ENCODE measurements around the gene CTSL.
"Not testable (repeated sequence)": the region's sequence is repeated elsewhere in the genome, so short reads cannot be mapped to it uniquely, and the experiment has no call there.

The CTSL gene

GRCh38 chr9:87746186-87746585 lies 20.3 kb downstream of the CTSL start:
- peaks cover 10% of the 10 kb centered on the region for H3K9me3 Mint-ChIP-seq
- peaks cover 21% of the 10 kb centered on the region for H3K27me3 Mint-ChIP-seq
- H3K36me3 Mint-ChIP-seq: no peaks in the 10 kb centered on the region
- no peak overlapping the region for H3K27ac Mint-ChIP-seq
- CTCF ChIA-PET: no interaction called here
- H3K4me3 Mint-ChIP-seq: no peak overlapping the region
- DNase-seq: no peak
- peaks cover 6% of the 10 kb centered on the region for H3K4me1 Mint-ChIP-seq

- Mint-ChIP-seq H3K4me1 (no peaks in the 10 kb centered on the region), H3K4me3 (no peak overlapping the region), H3K9me3 (peaks cover 8% of the 10 kb centered on the region), H3K27ac (no peak overlapping the region), H3K27me3 (peaks cover 13% of the 10 kb centered on the region), H3K36me3 (no peaks in the 10 kb centered on the region)
- DNase-seq: no peak
- CTCF ChIA-PET: no interaction called here
Measured at GRCh38 chr9:87748881-87749280, 23.0 kb downstream of the CTSL start.

GRCh38 chr9:87749335-87750035 lies 23.6 kb downstream of the CTSL start:
- CTCF ChIA-PET: no interaction called here
- no peak overlapping the region for H3K27ac Mint-ChIP-seq
- no peaks in the 10 kb centered on the region for H3K36me3 Mint-ChIP-seq
- no peaks in the 10 kb centered on the region for H3K4me1 Mint-ChIP-seq
- no peak overlapping the region for H3K4me3 Mint-ChIP-seq
- peaks cover 6% of the 10 kb centered on the region for H3K9me3 Mint-ChIP-seq
- peaks cover 13% of the 10 kb centered on the region for H3K27me3 Mint-ChIP-seq
- no peak for DNase-seq

GRCh38 chr9:87750726-87751125 lies 24.8 kb downstream of the CTSL start:
- H3K4me1 Mint-ChIP-seq: no peaks in the 10 kb centered on the region
- DNase-seq: no peak
- peaks cover 6% of the 10 kb centered on the region for H3K9me3 Mint-ChIP-seq
- H3K4me3 Mint-ChIP-seq: no peak overlapping the region
- H3K27ac Mint-ChIP-seq: no peak overlapping the region
- no peaks in the 10 kb centered on the region for H3K36me3 Mint-ChIP-seq
- CTCF ChIA-PET: no interaction called here
- peaks cover 13% of the 10 kb centered on the region for H3K27me3 Mint-ChIP-seq

GRCh38 chr9:87751423-87751822 lies 25.5 kb downstream of the CTSL start:
- Mint-ChIP-seq H3K27me3 (peaks cover 12% of the 10 kb centered on the region), H3K27ac (no peak overlapping the region), H3K36me3 (no peaks in the 10 kb centered on the region), H3K4me3 (no peak overlapping the region), H3K4me1 (no peaks in the 10 kb centered on the region), H3K9me3 (peaks cover 6% of the 10 kb centered on the region)
- CTCF ChIA-PET: no interaction called here
- no peak for DNase-seq

GRCh38 chr9:87751868-87752267 lies 25.9 kb downstream of the CTSL start:
- H3K4me3 Mint-ChIP-seq: no peak overlapping the region
- H3K4me1 Mint-ChIP-seq: no peaks in the 10 kb centered on the region

GRCh38 chr9:87753313-87753712 lies 27.4 kb downstream of the CTSL start:
- CTCF ChIA-PET: no interaction called here
- H3K4me1 Mint-ChIP-seq: no peaks in the 10 kb centered on the region
- DNase-seq: no peak
- no peak overlapping the region for H3K27ac Mint-ChIP-seq
- peaks cover 6% of the 10 kb centered on the region for H3K9me3 Mint-ChIP-seq
- H3K4me3 Mint-ChIP-seq: no peak overlapping the region
- H3K27me3 Mint-ChIP-seq: peaks cover 4% of the 10 kb centered on the region
- H3K36me3 Mint-ChIP-seq: no peaks in the 10 kb centered on the region

More at GRCh38 chr9:87751868-87752267, 25.9 kb downstream of the CTSL start:
- H3K9me3 Mint-ChIP-seq: peaks cover 6% of the 10 kb centered on the region
- H3K27me3 Mint-ChIP-seq: peaks cover 9% of the 10 kb centered on the region
- H3K27ac Mint-ChIP-seq: no peak overlapping the region
- CTCF ChIA-PET: no interaction called here
- no peak for DNase-seq
- no peaks in the 10 kb centered on the region for H3K36me3 Mint-ChIP-seq

- H3K4me3 Mint-ChIP-seq, H3K27me3 Mint-ChIP-seq, CTCF ChIA-PET, H3K36me3 Mint-ChIP-seq, H3K4me1 Mint-ChIP-seq, H3K9me3 Mint-ChIP-seq, DNase-seq, H3K27ac Mint-ChIP-seq: not testable (repeated sequence)
Measured at GRCh38 chr9:87758330-87758729, 32.4 kb downstream of the CTSL start.

- H3K27ac Mint-ChIP-seq, H3K36me3 Mint-ChIP-seq, H3K4me3 Mint-ChIP-seq, CTCF ChIA-PET, H3K9me3 Mint-ChIP-seq, H3K27me3 Mint-ChIP-seq, H3K4me1 Mint-ChIP-seq, DNase-seq: not testable (repeated sequence)
Measured at GRCh38 chr9:87759980-87760379, 34.1 kb downstream of the CTSL start.

- H3K9me3 Mint-ChIP-seq: no peaks in the 10 kb centered on the region
- no peak overlapping the region for H3K27ac Mint-ChIP-seq
- CTCF ChIA-PET: no interaction called here
- H3K36me3 Mint-ChIP-seq: no peaks in the 10 kb centered on the region
- H3K27me3 Mint-ChIP-seq: peaks cover 3% of the 10 kb centered on the region
- no peak for DNase-seq
- H3K4me1 Mint-ChIP-seq: no peaks in the 10 kb centered on the region
- H3K4me3 Mint-ChIP-seq: no peak overlapping the region
Measured at GRCh38 chr9:87760529-87760928, 34.6 kb downstream of the CTSL start.

- DNase-seq: no peak
- Mint-ChIP-seq H3K4me1 (no peaks in the 10 kb centered on the region), H3K27ac (no peak overlapping the region), H3K36me3 (no peaks in the 10 kb centered on the region), H3K9me3 (no peaks in the 10 kb centered on the region), H3K27me3 (peaks cover 3% of the 10 kb centered on the region), H3K4me3 (no peak overlapping the region)
- CTCF ChIA-PET: no interaction called here
Measured at GRCh38 chr9:87763286-87763685, 37.4 kb downstream of the CTSL start.

GRCh38 chr9:87765521-87765920 lies 39.6 kb downstream of the CTSL start:
- no peak overlapping the region for H3K4me3 Mint-ChIP-seq
- H3K4me1 Mint-ChIP-seq: no peaks in the 10 kb centered on the region
- no peaks in the 10 kb centered on the region for H3K36me3 Mint-ChIP-seq
- CTCF ChIA-PET: no interaction called here
- no peak for DNase-seq
- no peak overlapping the region for H3K27ac Mint-ChIP-seq
- H3K27me3 Mint-ChIP-seq: peaks cover 9% of the 10 kb centered on the region
- no peaks in the 10 kb centered on the region for H3K9me3 Mint-ChIP-seq

GRCh38 chr9:87766697-87767096 lies 40.8 kb downstream of the CTSL start:
- Mint-ChIP-seq H3K27ac (no peak overlapping the region), H3K4me3 (no peak overlapping the region), H3K27me3 (peaks cover 19% of the 10 kb centered on the region), H3K9me3 (no peaks in the 10 kb centered on the region), H3K36me3 (no peaks in the 10 kb centered on the region), H3K4me1 (no peaks in the 10 kb centered on the region)
- CTCF ChIA-PET: no interaction called here
- DNase-seq: no peak

GRCh38 chr9:87770616-87771315 lies 44.8 kb downstream of the CTSL start:
- CTCF ChIA-PET: interaction anchor here (0.6 kb wide), 1 partner anchor 1417 kb away, joined by 3 read pairs; no protein-coding TSS in a partner anchor
- Mint-ChIP-seq H3K27me3 (peaks cover 27% of the 10 kb centered on the region), H3K4me3 (no peak overlapping the region), H3K36me3 (no peaks in the 10 kb centered on the region), H3K27ac (no peak overlapping the region), H3K9me3 (no peaks in the 10 kb centered on the region), H3K4me1 (no peaks in the 10 kb centered on the region)
- DNase-seq: no peak

- no peaks in the 10 kb centered on the region for H3K9me3 Mint-ChIP-seq
- CTCF ChIA-PET: no interaction called here
- H3K36me3 Mint-ChIP-seq: no peaks in the 10 kb centered on the region
- H3K4me3 Mint-ChIP-seq: no peak overlapping the region
- H3K27me3 Mint-ChIP-seq: peaks cover 28% of the 10 kb centered on the region
- H3K27ac Mint-ChIP-seq: no peak overlapping the region
- no peaks in the 10 kb centered on the region for H3K4me1 Mint-ChIP-seq
- no peak for DNase-seq
Measured at GRCh38 chr9:87771316-87772006, 45.5 kb downstream of the CTSL start.
